ENCODE measurements around the gene PCA3. TPM values are rescaled to one million over a fixed set of nuclear protein-coding genes. Genes with fewer than 3 reads are reported as not detected.

The PCA3 gene
- total and polyA plus RNA-seq, 7 donors: under 0.01 to 0.79 (median 0.44) TPM; not detected in 3

DNA sequence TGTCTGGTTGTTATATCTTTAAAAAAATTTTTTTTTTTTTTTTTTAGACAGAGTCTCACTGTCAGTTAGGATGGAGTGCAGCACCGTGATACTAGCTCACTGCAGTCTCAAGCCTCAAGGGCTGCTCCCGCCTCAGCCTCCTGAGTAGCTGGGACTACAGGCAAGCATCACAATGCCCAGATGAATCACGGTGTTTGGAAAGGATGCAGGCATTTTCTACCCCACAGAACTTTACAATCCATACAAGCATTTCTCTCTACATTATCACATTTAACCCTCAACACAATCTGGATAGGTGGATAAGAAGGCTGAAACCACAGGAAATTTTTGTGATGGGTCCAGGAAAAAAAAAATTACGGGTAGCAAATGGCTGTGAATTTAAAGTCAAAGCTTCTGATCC is 5.8 kb upstream of the PCA3 start:
- TF ChIP-seq EP300 (IDR thresholded peaks at IDR 0.05) (no peak), POLR2A (IDR thresholded peaks at IDR 0.05) (no peak), POLR2AphosphoS5 (IDR thresholded peaks at IDR 0.05) (no peak)
- TF ChIP-seq, protein P1, sequence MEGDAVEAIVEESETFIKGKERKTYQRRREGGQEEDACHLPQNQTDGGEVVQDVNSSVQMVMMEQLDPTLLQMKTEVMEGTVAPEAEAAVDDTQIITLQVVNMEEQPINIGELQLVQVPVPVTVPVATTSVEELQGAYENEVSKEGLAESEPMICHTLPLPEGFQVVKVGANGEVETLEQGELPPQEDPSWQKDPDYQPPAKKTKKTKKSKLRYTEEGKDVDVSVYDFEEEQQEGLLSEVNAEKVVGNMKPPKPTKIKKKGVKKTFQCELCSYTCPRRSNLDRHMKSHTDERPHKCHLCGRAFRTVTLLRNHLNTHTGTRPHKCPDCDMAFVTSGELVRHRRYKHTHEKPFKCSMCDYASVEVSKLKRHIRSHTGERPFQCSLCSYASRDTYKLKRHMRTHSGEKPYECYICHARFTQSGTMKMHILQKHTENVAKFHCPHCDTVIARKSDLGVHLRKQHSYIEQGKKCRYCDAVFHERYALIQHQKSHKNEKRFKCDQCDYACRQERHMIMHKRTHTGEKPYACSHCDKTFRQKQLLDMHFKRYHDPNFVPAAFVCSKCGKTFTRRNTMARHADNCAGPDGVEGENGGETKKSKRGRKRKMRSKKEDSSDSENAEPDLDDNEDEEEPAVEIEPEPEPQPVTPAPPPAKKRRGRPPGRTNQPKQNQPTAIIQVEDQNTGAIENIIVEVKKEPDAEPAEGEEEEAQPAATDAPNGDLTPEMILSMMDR (IDR thresholded peaks at IDR 0.05): no peak
- Histone ChIP-seq H3K27me3 (no peaks in the 10 kb centered on the region), H3K36me3 (peaks cover 0 to 41% (median 0%) of the 10 kb centered on the region in 4 donors), H3K4me1 (peaks cover 0 to 40% (median 22%) of the 10 kb centered on the region in 4 donors), H3K27ac (peak overlapping the region in 1 of 4 donors; percentile 20), H3K9me3 (no peaks in the 10 kb centered on the region), H3K4me3 (no peak overlapping the region)
- 75 to 84% methylated on average over 4 of the region's 4 CpGs for WGBS, 2 donors
- DNase-seq: no peak
- intact Hi-C loops (cut with DNase I): no loop called here

DNA sequence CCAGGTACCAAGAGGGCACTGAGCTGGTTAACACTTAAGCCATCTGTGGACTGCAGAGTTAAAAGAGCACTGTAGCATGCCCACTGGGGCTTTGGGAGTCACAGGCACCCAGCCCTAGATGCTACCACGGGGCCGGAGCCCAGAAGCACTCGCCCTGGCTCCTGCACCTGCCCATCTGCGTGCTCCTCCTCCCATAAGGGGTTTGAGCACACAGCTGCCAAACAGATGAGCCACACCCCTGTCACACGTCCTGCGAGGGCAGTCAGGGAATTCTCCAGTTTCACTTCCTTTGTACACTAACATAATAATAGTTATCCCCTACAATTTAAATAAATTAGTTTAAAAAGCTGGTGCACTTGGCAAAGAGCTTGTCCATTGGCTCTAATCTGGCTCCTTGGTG is 4.5 kb upstream of the PCA3 start:
- Histone ChIP-seq H3K27me3 (no peaks in the 10 kb centered on the region), H3K27ac (peak overlapping the region in 1 of 4 donors; percentile 20), H3K36me3 (peaks cover 0 to 42% (median 0%) of the 10 kb centered on the region in 4 donors), H3K4me3 (no peak overlapping the region), H3K9me3 (no peaks in the 10 kb centered on the region), H3K4me1 (peaks cover 0 to 41% (median 22%) of the 10 kb centered on the region in 4 donors)
- 15 to 29% methylated on average over 6 of the region's 6 CpGs for WGBS, 2 donors
- TF ChIP-seq POLR2A (IDR thresholded peaks at IDR 0.05): no peak
- TF ChIP-seq, protein P1 (IDR thresholded peaks at IDR 0.05): no peak
- no peak for TF ChIP-seq EP300 (IDR thresholded peaks at IDR 0.05)
- no peak for TF ChIP-seq POLR2AphosphoS5 (IDR thresholded peaks at IDR 0.05)
- intact Hi-C loops (cut with DNase I): loop anchor here (5.0 kb wide), 2 partner anchors 148 to 228 kb away; partner anchors contain the start of gene PRUNE2
- DNase-seq: no peak

GRCh38 chr9:76761448-76761847 is 2.8 kb upstream of the PCA3 start:
- intact Hi-C loops (cut with DNase I): loop anchor here (5.0 kb wide), 2 partner anchors 146 to 226 kb away; partner anchors contain the start of gene PRUNE2

DNA sequence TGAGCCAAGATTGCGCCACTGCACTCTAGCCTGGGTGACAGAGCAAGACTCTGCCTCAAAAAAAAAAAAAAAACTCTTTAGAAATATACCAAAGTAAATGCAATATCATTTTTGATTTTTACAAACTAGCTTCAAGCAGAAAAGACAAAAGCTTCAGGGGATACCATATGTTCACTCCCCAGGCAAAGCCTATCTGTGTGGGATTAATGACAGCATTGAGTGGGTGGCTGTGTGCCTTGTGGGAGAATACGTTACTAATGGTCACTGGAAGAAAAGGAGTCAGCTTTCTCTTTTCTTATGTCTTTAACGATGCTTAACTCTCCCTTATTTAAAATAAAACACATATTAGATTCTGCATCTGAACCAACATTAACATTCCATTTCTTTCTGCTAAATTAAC is 1.9 kb downstream of the PCA3 start:
- H3K4me3 ChIP-seq: no peak overlapping the region
- H3K27me3 ChIP-seq: no peaks in the 10 kb centered on the region
- no peak overlapping the region for H3K27ac ChIP-seq
- 82 to 95% methylated on average over 3 of the region's 3 CpGs for WGBS, 2 donors
- TF ChIP-seq EP300 (IDR thresholded peaks at IDR 0.05): no peak
- TF ChIP-seq, protein P1 (IDR thresholded peaks at IDR 0.05): no peak
- no peak for TF ChIP-seq POLR2AphosphoS5 (IDR thresholded peaks at IDR 0.05)
- TF ChIP-seq POLR2A (IDR thresholded peaks at IDR 0.05): no peak
- intact Hi-C loops (cut with DNase I): no loop called here
- H3K36me3 ChIP-seq: peaks cover 0 to 11% (median 0%) of the 10 kb centered on the region in 4 donors
- peaks cover 0 to 24% (median 11%) of the 10 kb centered on the region in 4 donors for H3K4me1 ChIP-seq
- DNase-seq: no peak
- no peaks in the 10 kb centered on the region for H3K9me3 ChIP-seq

More at GRCh38 chr9:76761448-76761847, 2.8 kb upstream of the PCA3 start:
- no peaks in the 10 kb centered on the region for H3K9me3 ChIP-seq
- H3K36me3 ChIP-seq: peaks cover 0 to 30% (median 0%) of the 10 kb centered on the region in 4 donors
- H3K4me3 ChIP-seq: no peak overlapping the region
- peak overlapping the region in 1 of 4 donors; percentile 2 for H3K27ac ChIP-seq
- 1 to 23% methylated on average over 1 of the region's 1 CpG for WGBS, 2 donors
- no peaks in the 10 kb centered on the region for H3K27me3 ChIP-seq
- TF ChIP-seq, protein P1 (IDR thresholded peaks at IDR 0.05): peak in 2 of 4 experiments; percentile 11 to 25
- no peak for TF ChIP-seq POLR2A (IDR thresholded peaks at IDR 0.05)
- peaks cover 0 to 41% (median 22%) of the 10 kb centered on the region in 4 donors for H3K4me1 ChIP-seq
- no peak for DNase-seq

Measured in sigmoid colon (tissue), 7 donors.